Cardiac fibroblast (primary cell): Measurements from ENCODE around the gene WDR36.

Source experiments
- DNase-seq, 2 donors: peaks; one replicate each; pipeline versions ENCODE4 v3.0.0 to v3.0.0-alpha.2; 2010; ENCODE audit warnings: low read depth in 2 of 2
- H3K4me3 ChIP-seq, 2 donors: replicated peaks in 1 of 2; 1 replicate in 1 of 2; 2 replicates in 1 of 2; pipeline ENCODE4 v1.5.1; 2011; ENCODE audit warnings: low read depth in 2 of 2, low read length in 2 of 2, mild to moderate bottlenecking in 2 of 2, moderate library complexity in 1 of 2
- TF ChIP-seq, protein P1 (sequence below): IDR thresholded peaks from one replicate; pipeline ENCODE4 v1.5.1; 2011; ENCODE audit warnings: low read depth, mild to moderate bottlenecking, low read length, inconsistent platforms

The WDR36 gene

DNA sequence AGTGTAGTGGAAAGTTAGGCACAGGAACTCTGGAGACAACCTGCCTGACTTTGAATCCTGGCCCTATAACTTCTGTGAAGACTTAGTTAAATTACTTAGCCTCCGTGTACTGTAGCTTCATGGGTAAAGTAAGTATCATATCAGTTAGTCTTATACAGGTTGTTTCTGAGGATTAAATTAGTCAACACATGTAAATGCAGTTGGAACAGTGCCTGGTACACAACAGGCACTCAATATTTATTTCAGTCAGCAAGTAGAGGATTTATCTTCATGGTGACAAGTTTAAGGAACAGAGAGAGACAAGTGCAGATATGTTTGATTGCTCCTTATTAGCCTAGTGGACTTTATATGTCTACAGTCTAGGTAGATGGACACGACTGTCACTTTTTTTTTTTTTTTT is 17.9 kb upstream of the WDR36 start:
- H3K4me3 ChIP-seq = peak overlapping the region in 1 of 2 donors; percentile 59
- TF ChIP-seq, protein P1, sequence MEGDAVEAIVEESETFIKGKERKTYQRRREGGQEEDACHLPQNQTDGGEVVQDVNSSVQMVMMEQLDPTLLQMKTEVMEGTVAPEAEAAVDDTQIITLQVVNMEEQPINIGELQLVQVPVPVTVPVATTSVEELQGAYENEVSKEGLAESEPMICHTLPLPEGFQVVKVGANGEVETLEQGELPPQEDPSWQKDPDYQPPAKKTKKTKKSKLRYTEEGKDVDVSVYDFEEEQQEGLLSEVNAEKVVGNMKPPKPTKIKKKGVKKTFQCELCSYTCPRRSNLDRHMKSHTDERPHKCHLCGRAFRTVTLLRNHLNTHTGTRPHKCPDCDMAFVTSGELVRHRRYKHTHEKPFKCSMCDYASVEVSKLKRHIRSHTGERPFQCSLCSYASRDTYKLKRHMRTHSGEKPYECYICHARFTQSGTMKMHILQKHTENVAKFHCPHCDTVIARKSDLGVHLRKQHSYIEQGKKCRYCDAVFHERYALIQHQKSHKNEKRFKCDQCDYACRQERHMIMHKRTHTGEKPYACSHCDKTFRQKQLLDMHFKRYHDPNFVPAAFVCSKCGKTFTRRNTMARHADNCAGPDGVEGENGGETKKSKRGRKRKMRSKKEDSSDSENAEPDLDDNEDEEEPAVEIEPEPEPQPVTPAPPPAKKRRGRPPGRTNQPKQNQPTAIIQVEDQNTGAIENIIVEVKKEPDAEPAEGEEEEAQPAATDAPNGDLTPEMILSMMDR = no peak
- no peak for DNase-seq

DNA sequence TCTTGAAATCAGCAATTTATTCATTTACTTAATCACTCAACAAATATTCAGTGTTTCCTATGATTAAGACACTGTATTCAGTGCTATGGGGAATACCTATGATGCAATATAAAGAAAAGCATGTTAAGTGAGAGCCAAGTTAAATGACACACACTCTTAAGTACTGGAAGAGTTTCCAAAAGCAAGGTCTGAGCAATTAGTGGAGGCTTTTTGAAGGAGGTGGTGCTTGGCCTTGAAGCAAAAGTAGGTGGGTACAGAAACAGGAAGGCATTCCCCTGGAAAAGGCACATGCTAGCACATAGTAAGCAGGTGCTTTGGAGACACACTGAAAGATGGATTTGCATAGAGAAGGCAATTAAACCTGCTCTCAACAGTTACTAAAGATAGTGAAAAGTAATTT is 16.6 kb upstream of the WDR36 start:
- no peak overlapping the region for H3K4me3 ChIP-seq
- TF ChIP-seq, protein P1 = no peak
- DNase-seq = peak; percentile 93 to 97

DNA sequence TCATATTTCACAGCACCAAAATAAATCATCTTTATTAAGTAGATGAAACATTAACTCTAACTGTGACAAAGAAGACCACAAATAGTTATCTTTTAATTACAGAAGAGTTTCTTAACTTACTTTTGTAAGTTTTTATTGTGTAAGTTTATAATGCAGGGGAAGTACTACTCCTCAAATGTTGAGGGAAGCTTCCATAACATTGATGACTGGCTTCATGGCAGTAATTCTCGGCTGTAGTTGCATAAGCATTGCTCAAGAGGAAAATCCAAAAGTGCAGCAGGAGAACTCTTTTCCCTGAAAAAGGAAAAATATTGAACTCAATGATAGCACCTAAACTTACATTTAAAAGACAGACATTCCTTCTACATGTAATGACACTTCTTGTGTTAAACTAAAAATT is 16.1 kb upstream of the WDR36 start:
- TF ChIP-seq, protein P1 = no peak
- no peak overlapping the region for H3K4me3 ChIP-seq
- peak in 1 of 2 donors; percentile 24 for DNase-seq

DNA sequence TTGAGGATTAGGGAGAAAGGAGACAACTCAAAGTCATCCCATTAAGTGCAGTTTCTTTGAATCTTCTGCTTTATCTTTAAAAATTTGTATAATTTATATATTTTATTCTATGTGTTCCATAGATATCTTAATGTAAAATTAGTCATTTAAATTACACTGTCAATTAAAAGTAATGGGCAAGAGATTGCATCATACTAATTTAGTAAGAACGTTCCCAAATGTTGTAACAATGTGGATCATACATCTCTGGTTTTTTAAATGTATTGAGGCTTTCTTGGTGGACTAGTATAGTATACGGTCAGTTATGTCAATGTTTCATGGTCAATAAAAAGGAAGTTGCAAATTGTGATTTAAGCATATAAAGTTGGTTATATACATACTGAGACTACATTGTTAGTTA is 14.5 kb upstream of the WDR36 start:
- no peak overlapping the region for H3K4me3 ChIP-seq
- no peak for DNase-seq
- TF ChIP-seq, protein P1 = no peak

DNA sequence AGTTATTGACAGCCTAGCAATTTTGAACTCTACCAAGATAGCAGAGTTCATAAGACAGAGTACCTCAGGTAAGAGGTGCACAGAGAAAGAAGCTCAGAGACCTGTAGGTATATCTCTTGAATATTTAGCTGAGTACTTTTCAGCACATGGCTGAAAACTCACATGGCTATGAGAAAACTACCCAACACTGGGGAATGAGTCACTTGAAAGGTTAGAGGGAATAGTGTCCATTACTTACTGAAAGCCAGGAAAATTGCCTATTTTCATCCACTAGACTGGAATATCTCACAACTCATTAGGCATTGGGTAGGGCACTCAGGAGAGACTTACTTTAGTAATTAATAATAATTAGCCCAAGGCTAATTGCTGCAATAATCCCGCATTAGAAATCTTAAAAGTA is 12.3 kb upstream of the WDR36 start:
- TF ChIP-seq, protein P1 = no peak
- no peak for DNase-seq
- no peak overlapping the region for H3K4me3 ChIP-seq

DNA sequence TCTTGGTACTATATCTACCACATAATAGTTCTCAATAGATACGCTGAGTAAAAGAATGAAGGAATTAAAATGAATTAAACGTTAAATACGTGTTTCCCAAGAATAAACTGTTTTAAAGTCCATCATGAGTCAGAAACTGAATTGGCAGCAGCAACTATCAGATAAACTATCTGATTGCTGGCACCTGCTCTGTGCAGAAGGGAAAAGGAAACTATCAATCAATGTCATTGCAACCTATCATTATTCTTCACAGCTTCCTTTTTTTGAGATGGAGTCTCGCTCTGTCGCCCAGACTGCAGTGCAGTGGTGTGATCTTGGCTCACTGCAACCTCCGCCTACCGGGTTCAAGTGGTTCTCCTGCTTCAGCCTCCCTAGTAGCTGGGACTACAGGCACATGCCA is 8.8 kb upstream of the WDR36 start:
- TF ChIP-seq, protein P1 = no peak
- DNase-seq = no peak
- H3K4me3 ChIP-seq = no peak overlapping the region

DNA sequence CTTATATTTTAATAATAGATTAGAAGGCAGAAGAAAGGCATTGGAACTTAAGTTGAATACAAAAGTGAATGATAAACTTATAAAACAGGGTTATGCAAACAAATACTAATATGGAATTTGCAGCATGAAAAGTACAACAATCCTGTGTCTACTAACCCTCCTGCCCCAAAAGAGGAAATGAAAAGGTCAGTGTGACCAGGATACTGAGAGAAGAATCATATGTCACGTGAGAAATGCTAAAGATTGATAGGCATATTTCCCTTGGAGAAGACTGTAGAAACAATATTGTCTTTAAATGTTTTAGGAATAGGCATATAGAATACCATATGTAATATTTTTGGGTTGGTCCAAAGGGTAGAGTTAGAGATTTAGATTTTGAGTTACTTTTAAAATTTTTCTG is 3.8 kb downstream of the WDR36 start:
- H3K4me3 ChIP-seq = no peak overlapping the region
- DNase-seq = no peak
- TF ChIP-seq, protein P1 = no peak
